Naive thymus-derived CD8-positive, alpha-beta T cell (primary cell): ENCODE measurements around the gene AFAP1. TPM values are rescaled to one million over a fixed set of nuclear protein-coding genes. Genes with fewer than 3 reads are reported as not detected.

Experiments used
- ATAC-seq, 2 donors: fragments of 150-1000 bp; cut with Tn5 transposase in 1 of 2; sonication (Bioruptor Pico), chemical (Tn5 transposase) in 1 of 2; 1 replicate in 1 of 2; 2 replicates in 1 of 2; pipeline ENCODE4 v1.10.0; 2021; ENCODE audit warnings: mild to moderate bottlenecking in 2 of 2, moderate library complexity in 2 of 2
- POLR2A ChIA-PET: fragments of 350-600 bp; sonication (Branson Sonifier 250); formaldehyde crosslinking; loops from one replicate; lab custom pipeline; 2021; ENCODE audit warnings: antibody characterized with exemption; lab: Charles Lee
- DNase-seq, 10 donors: peaks; one replicate each; pipeline versions ENCODE4 v3.0.0 to v3.0.0-alpha.2; 2020 to 2022
- H3K27ac Mint-ChIP-seq, 10 donors: one replicate each; pipeline ENCODE4 v1.8.0; 2020 to 2022; ENCODE audit warnings: mild to moderate bottlenecking in 10 of 10, mixed read lengths in 10 of 10, moderate library complexity in 4 of 10, inconsistent platforms in 1 of 10
- H3K27me3 Mint-ChIP-seq, 5 donors: one replicate each; pipeline ENCODE4 v1.8.0; 2021 to 2022; ENCODE audit warnings: mixed read lengths in 5 of 5
- H3K36me3 Mint-ChIP-seq, 3 donors: one replicate each; pipeline ENCODE4 v1.8.0; 2020 to 2022; ENCODE audit warnings: mixed read lengths in 3 of 3, mild to moderate bottlenecking in 2 of 3, inconsistent platforms in 1 of 3
- H3K4me1 Mint-ChIP-seq, 4 donors: one replicate each; pipeline ENCODE4 v1.8.0; 2021 to 2022; ENCODE audit warnings: mixed read lengths in 4 of 4
- H3K4me3 Mint-ChIP-seq, 10 donors: one replicate each; pipeline ENCODE4 v1.8.0; 2020 to 2022; ENCODE audit warnings: mild to moderate bottlenecking in 10 of 10, mixed read lengths in 10 of 10, moderate library complexity in 6 of 10, inconsistent platforms in 1 of 10
- H3K9me3 Mint-ChIP-seq, 9 donors: one replicate each; pipeline ENCODE4 v1.8.0; 2020 to 2022; ENCODE audit warnings: mixed read lengths in 9 of 9, mild to moderate bottlenecking in 3 of 9, inconsistent platforms in 1 of 9, moderate library complexity in 1 of 9
- polyA plus RNA-seq, 3 donors: library from polyadenylated mRNA; unstranded; fragments of 300-500 nt; fragmentation: Illumina TruSeq; gene quantifications; one replicate each; pipeline ENCODE4 v1.2.3, GENCODE V29; 2021
- total RNA-seq, 8 experiments: library from RNA in 2 of 8; stranded (reverse) in 2 of 8; gene quantifications; one replicate each; pipeline ENCODE4 v1.2.3 and lab custom pipeline; 2021 to 2026

Gene AFAP1
- total and polyA plus RNA-seq, 5 experiments from 2014 or later: 0.90 to 7.6 (median 3.3) TPM

DNA sequence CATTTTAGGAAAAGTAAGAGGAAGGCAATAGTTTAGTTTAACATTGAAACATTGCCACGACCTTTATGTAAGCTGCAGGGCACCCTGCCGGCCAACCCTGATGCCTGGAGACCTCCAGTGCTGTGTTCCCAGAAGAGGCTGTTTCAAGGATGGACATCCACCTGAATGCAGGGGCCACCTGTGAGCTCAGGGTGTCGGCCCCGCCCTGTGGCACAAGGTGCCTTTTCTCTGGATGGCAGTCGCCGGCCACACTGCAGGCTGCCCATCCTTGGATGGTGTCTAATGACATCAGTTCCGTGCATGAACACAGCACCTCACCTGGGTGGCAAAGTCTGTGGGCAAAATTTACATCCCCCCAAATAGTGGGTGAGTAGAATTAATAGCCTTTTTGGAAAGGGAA, 180.0 kb downstream of the AFAP1 start:
- H3K36me3 Mint-ChIP-seq: peaks cover 0 to 11% (median 0%) of the 10 kb centered on the region in 3 donors
- H3K9me3 Mint-ChIP-seq: no peaks in the 10 kb centered on the region
- peaks cover 14 to 39% (median 33%) of the 10 kb centered on the region in 4 donors for H3K4me1 Mint-ChIP-seq
- DNase-seq (no peak), ATAC-seq (peak; percentile 19 to 29)
- POLR2A ChIA-PET: interaction anchor here (0.8 to 1.9 kb wide), 2 partner anchors 16 to 400 kb away, joined by 3 to 4 read pairs; no protein-coding TSS in a partner anchor
- H3K27ac Mint-ChIP-seq: peak overlapping the region; percentile 87 to 99 (median 96)
- H3K4me3 Mint-ChIP-seq: peak overlapping the region; percentile 76 to 92 (median 85)
- no peaks in the 10 kb centered on the region for H3K27me3 Mint-ChIP-seq

GRCh38 chr4:7759216-7759615, 180.4 kb downstream of the AFAP1 start:
- POLR2A ChIA-PET: interaction anchor here (0.8 to 1.9 kb wide), 2 partner anchors 16 to 401 kb away, joined by 3 to 4 read pairs; no protein-coding TSS in a partner anchor
- ATAC-seq (peak; percentile 92 to 96), DNase-seq (peak in 9 of 10 donors; percentile 34 to 79 (median 59))
- Mint-ChIP-seq H3K4me1 (peaks cover 14 to 39% (median 35%) of the 10 kb centered on the region in 4 donors), H3K27me3 (no peaks in the 10 kb centered on the region), H3K27ac (peak overlapping the region; percentile 87 to 99 (median 96)), H3K36me3 (peaks cover 0 to 11% (median 0%) of the 10 kb centered on the region in 3 donors), H3K4me3 (peak overlapping the region; percentile 76 to 92 (median 85)), H3K9me3 (no peaks in the 10 kb centered on the region)

DNA sequence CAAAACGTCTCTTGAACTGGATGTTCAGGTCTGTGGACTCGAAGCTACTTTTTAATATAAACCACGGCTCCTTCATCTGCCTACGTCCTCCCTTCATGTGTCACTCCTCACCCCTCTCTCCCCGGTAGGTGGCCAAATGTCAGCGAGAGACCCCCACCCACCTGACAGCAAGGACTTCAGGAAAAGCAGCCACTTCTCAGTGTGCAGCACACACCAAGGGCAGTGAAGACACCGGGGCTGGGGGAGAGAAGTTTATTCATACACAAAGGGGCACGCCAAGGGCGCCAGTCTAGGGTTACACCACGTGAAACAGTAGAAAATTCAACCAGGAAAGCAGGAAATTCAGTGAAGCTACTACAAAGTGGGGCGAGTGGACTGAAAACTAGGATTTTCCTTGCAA, 181.2 kb downstream of the AFAP1 start:
- Mint-ChIP-seq H3K4me1 (peaks cover 14 to 42% (median 35%) of the 10 kb centered on the region in 4 donors), H3K27me3 (no peaks in the 10 kb centered on the region), H3K4me3 (peak overlapping the region in 6 of 10 donors; percentile 36 to 78 (median 59)), H3K27ac (peak overlapping the region; percentile 70 to 99 (median 95)), H3K36me3 (peaks cover 0 to 4% (median 0%) of the 10 kb centered on the region in 3 donors), H3K9me3 (no peaks in the 10 kb centered on the region)
- ATAC-seq (no peak), DNase-seq (no peak)
- POLR2A ChIA-PET: interaction anchor here (1.9 kb wide), 1 partner anchor 15 kb away, joined by 4 read pairs; no protein-coding TSS in a partner anchor

- H3K4me1 Mint-ChIP-seq: peaks cover 14 to 42% (median 35%) of the 10 kb centered on the region in 4 donors
- no peaks in the 10 kb centered on the region for H3K27me3 Mint-ChIP-seq
- no peaks in the 10 kb centered on the region for H3K36me3 Mint-ChIP-seq
- H3K9me3 Mint-ChIP-seq: no peaks in the 10 kb centered on the region
- POLR2A ChIA-PET: interaction anchor here (1.9 kb wide), 1 partner anchor 14 kb away, joined by 4 read pairs; no protein-coding TSS in a partner anchor
- H3K4me3 Mint-ChIP-seq: peak overlapping the region in 5 of 10 donors; percentile 36 to 76 (median 52)
- no peak for DNase-seq
- peak overlapping the region; percentile 76 to 99 (median 95) for H3K27ac Mint-ChIP-seq
- no peak for ATAC-seq
Observed at GRCh38 chr4:7757501-7758471, 181.9 kb downstream of the AFAP1 start.

- Mint-ChIP-seq H3K4me3 (peak overlapping the region in 1 of 10 donors; percentile 20), H3K4me1 (peaks cover 15 to 36% (median 31%) of the 10 kb centered on the region in 4 donors), H3K27ac (peak overlapping the region in 8 of 10 donors; percentile 41 to 99 (median 78)), H3K27me3 (no peaks in the 10 kb centered on the region), H3K36me3 (no peaks in the 10 kb centered on the region), H3K9me3 (peaks cover 0 to 1% (median 0%) of the 10 kb centered on the region in 9 donors)
- POLR2A ChIA-PET: no interaction called here
- DNase-seq (no peak), ATAC-seq (no peak)
Observed at GRCh38 chr4:7756561-7757355, 182.9 kb downstream of the AFAP1 start.

DNA sequence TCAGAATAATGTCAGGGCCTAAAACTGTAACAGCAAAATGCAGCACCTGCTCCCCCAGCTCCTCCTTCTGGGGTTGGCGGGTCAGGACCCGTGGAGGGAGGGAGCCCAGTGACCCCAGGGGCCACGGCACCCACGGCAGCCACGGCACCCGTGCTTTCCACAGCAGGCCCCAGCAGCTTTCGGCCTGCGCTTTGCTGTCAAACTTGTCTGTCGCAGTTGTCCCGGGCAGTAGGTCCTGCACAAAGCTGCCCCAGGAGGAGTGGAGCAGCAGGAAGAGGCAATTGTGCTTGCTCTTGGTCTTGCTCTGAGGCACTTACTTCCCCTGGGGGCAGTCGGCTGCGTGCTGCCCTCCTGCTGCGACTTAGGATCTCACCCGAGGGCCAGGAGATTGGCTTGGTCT, 183.6 kb downstream of the AFAP1 start:
- POLR2A ChIA-PET: no interaction called here
- Mint-ChIP-seq H3K9me3 (peaks cover 0 to 1% (median 0%) of the 10 kb centered on the region in 9 donors), H3K4me1 (peaks cover 11 to 29% (median 26%) of the 10 kb centered on the region in 4 donors), H3K4me3 (no peak overlapping the region), H3K36me3 (peaks cover 0 to 3% (median 0%) of the 10 kb centered on the region in 3 donors), H3K27ac (peak overlapping the region in 1 of 10 donors; percentile 47), H3K27me3 (no peaks in the 10 kb centered on the region)
- ATAC-seq (no peak), DNase-seq (no peak)

GRCh38 chr4:7755561-7755960, 184.1 kb downstream of the AFAP1 start:
- Mint-ChIP-seq H3K9me3 (peaks cover 0 to 4% (median 0%) of the 10 kb centered on the region in 9 donors), H3K27ac (no peak overlapping the region)

GRCh38 chr4:7754565-7755262, 184.9 kb downstream of the AFAP1 start:
- Mint-ChIP-seq H3K4me1 (peaks cover 13 to 32% (median 26%) of the 10 kb centered on the region in 4 donors), H3K27me3 (no peaks in the 10 kb centered on the region), H3K36me3 (peaks cover 0 to 4% (median 0%) of the 10 kb centered on the region in 3 donors), H3K9me3 (peaks cover 0 to 4% (median 0%) of the 10 kb centered on the region in 9 donors), H3K27ac (peak overlapping the region in 5 of 10 donors; percentile 25 to 81 (median 75)), H3K4me3 (no peak overlapping the region)
- no peak for DNase-seq
- POLR2A ChIA-PET: no interaction called here
- no peak for ATAC-seq

More at GRCh38 chr4:7755561-7755960, 184.1 kb downstream of the AFAP1 start:
- Mint-ChIP-seq H3K36me3 (peaks cover 0 to 4% (median 0%) of the 10 kb centered on the region in 3 donors), H3K27me3 (no peaks in the 10 kb centered on the region), H3K4me1 (peaks cover 11 to 29% (median 26%) of the 10 kb centered on the region in 4 donors), H3K4me3 (no peak overlapping the region)
- ATAC-seq: no peak
- DNase-seq: no peak
- POLR2A ChIA-PET: no interaction called here

- Mint-ChIP-seq H3K36me3 (peaks cover 0 to 4% (median 0%) of the 10 kb centered on the region in 3 donors), H3K4me1 (peaks cover 13 to 32% (median 24%) of the 10 kb centered on the region in 4 donors), H3K27ac (peak overlapping the region in 3 of 10 donors; percentile 27 to 69 (median 36)), H3K4me3 (peak overlapping the region in 1 of 10 donors; percentile 56), H3K27me3 (no peaks in the 10 kb centered on the region), H3K9me3 (peaks cover 0 to 4% (median 0%) of the 10 kb centered on the region in 9 donors)
- no peak for ATAC-seq
- POLR2A ChIA-PET: no interaction called here
- no peak for DNase-seq
Observed at GRCh38 chr4:7753931-7754465, 185.7 kb downstream of the AFAP1 start.

DNA sequence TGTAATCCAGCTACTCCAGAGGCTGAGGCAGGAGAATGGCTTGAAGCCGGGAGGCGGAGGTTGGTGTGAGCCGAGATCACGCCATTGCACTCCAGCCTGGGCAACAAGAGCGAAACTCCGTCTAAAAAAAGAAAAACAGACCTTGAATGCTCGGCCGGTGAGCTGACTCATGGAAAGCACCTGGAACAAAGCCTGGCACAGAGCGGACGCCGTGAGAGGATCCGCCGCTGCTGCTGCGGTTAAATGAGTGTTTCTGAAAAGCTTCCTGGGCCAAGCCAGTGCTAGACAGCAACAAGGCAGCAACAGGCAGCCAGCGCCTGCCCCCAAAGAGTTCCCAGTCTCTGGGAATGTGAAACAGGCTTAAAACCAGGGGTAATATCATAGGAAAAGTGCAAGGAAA, 186.4 kb downstream of the AFAP1 start:
- peaks cover 12 to 35% (median 23%) of the 10 kb centered on the region in 4 donors for H3K4me1 Mint-ChIP-seq
- H3K9me3 Mint-ChIP-seq: peaks cover 0 to 4% (median 0%) of the 10 kb centered on the region in 9 donors
- H3K4me3 Mint-ChIP-seq: no peak overlapping the region
- H3K27ac Mint-ChIP-seq: no peak overlapping the region
- H3K27me3 Mint-ChIP-seq: no peaks in the 10 kb centered on the region
- POLR2A ChIA-PET: no interaction called here
- DNase-seq (no peak), ATAC-seq (no peak)
- peaks cover 0 to 4% (median 0%) of the 10 kb centered on the region in 3 donors for H3K36me3 Mint-ChIP-seq

- Mint-ChIP-seq H3K27me3 (no peaks in the 10 kb centered on the region), H3K4me1 (peaks cover 10 to 32% (median 19%) of the 10 kb centered on the region in 4 donors), H3K9me3 (peaks cover 0 to 4% (median 0%) of the 10 kb centered on the region in 9 donors), H3K4me3 (no peak overlapping the region), H3K36me3 (peaks cover 0 to 4% (median 0%) of the 10 kb centered on the region in 3 donors), H3K27ac (no peak overlapping the region)
- DNase-seq: no peak
- POLR2A ChIA-PET: no interaction called here
- no peak for ATAC-seq
Observed at GRCh38 chr4:7752649-7753048, 187.0 kb downstream of the AFAP1 start.
